Left renal cortex interstitium (tissue), 4 donors: ENCODE data around the gene TMEM18. TPM values are rescaled to one million over a fixed set of nuclear protein-coding genes. Genes with fewer than 3 reads are reported as not detected.

Experiments used
- DNase-seq, 4 donors: peaks; one replicate each; pipeline ENCODE4 v3.0.0-alpha.2; 2013; ENCODE audit warnings: low read depth in 4 of 4, low spot score in 2 of 4, missing footprints in 1 of 4
- polyA plus RNA-seq, 4 donors: library from polyadenylated mRNA; unstranded; fragments of 120-200 nt; gene quantifications; one replicate each; pipeline ENCODE4 v1.2.1, GENCODE V29; 2013; ENCODE audit not compliant: insufficient read length in 4 of 4

The TMEM18 gene
- polyA plus RNA-seq, 4 donors = 59.4 to 66.6 (median 61.6) TPM

GRCh38 chr2:623130-623922 lies 53.9 kb downstream of the TMEM18 start:
- DNase-seq = no peak

- DNase-seq = no peak
Measured at GRCh38 chr2:622357-622756, 54.8 kb downstream of the TMEM18 start.

- DNase-seq = no peak
Measured at GRCh38 chr2:621303-622099, 55.7 kb downstream of the TMEM18 start.

- no peak for DNase-seq
Measured at GRCh38 chr2:620471-621302, 56.5 kb downstream of the TMEM18 start.

- no peak for DNase-seq
Measured at GRCh38 chr2:620004-620403, 57.2 kb downstream of the TMEM18 start.

GRCh38 chr2:618422-618990 lies 58.7 kb downstream of the TMEM18 start:
- DNase-seq = no peak

GRCh38 chr2:618005-618404 lies 59.2 kb downstream of the TMEM18 start:
- no peak for DNase-seq
